Right lobe of liver (tissue), 6 donors: ENCODE results near the gene PFKM. TPM values are rescaled to one million over a fixed set of nuclear protein-coding genes. Genes with fewer than 3 reads are reported as not detected.

Source experiments
- ATAC-seq, 4 donors: fragments of 200-7000 bp; cut with Tn5 transposase; one replicate each; pipeline ENCODE4 v1.9.1; 2020; ENCODE audit warnings: mild to moderate bottlenecking in 4 of 4, moderate library complexity in 4 of 4
- DNase-seq, 3 donors: peaks; one replicate each; pipeline ENCODE4 v3.0.0-alpha.2; 2020
- H3K27ac ChIP-seq, 3 donors: fragments of 200-600 bp; one replicate each; pipeline ENCODE4 v1.8.0; 2022
- H3K27me3 ChIP-seq, 2 donors: fragments of 200-600 bp; one replicate each; pipeline ENCODE4 v1.8.0; 2022
- H3K36me3 ChIP-seq, 4 donors: fragments of 200-600 bp; sonication (generic) in 1 of 4; one replicate each; pipeline versions ENCODE4 v1.5.1 to v1.8.0; 2017 to 2022; ENCODE audit warnings: control low read depth in 1 of 4
- H3K4me1 ChIP-seq, 4 donors: fragments of 200-600 bp; sonication (generic) in 1 of 4; one replicate each; pipeline versions ENCODE4 v1.5.1 to v1.8.0; 2017 to 2022; ENCODE audit warnings: control low read depth in 1 of 4
- H3K4me3 ChIP-seq, 3 donors: fragments of 200-600 bp; one replicate each; pipeline ENCODE4 v1.8.0; 2022
- H3K9me3 ChIP-seq, 4 donors: fragments of 200-600 bp; sonication (generic) in 1 of 4; one replicate each; pipeline versions ENCODE4 v1.5.1 to v1.8.0; 2017 to 2022; ENCODE audit warnings: control low read depth in 1 of 4
- POLR2A ChIP-seq: fragments of 450-650 bp; IDR thresholded peaks from one replicate; pipeline ENCODE4 v1.6.1; 2017; ENCODE audit warnings: antibody characterized with exemption, mild to moderate bottlenecking
- WGBS: methylation state at CpG from one replicate; pipeline ENCODE4 v1.1.6; 2018; ENCODE audit warnings: low coverage, low lambda C conversion rate; ENCODE audit not compliant: insufficient coverage; ENCODE audit errors: missing lambda C conversion rate; 5-methylcytosine and 5-hydroxymethylcytosine counted together
- intact Hi-C, 2 donors: fragments of 100-400 bp; cut with DNase I; formaldehyde crosslinking; loops; one replicate each; pipeline versions ENCODE4 v1.11.2 to v1.14.1; 2022
- total RNA-seq, 6 experiments: library from RNA; depleted of rRNA in 2 of 6; stranded (reverse); fragments of >200 nt in 2 of 6; fragmentation: NEBNext Ultra II Directional in 3 of 6; extraction: Animal tissue kit (Norgen Biotek cat#: 25700) in 3 of 6; gene quantifications; one replicate each; pipeline versions ENCODE4 v1.1.0 to v1.2.4, GENCODE V29; 2016 to 2023
- TF ChIP-seq, protein P1 (sequence below), 4 donors: fragments of 200-600 bp in 3 of 4; fragments of 450-650 bp in 1 of 4; IDR thresholded peaks; one replicate each; pipeline versions ENCODE4 v1.5.1 to v1.8.0; 2016 to 2022; ENCODE audit warnings: antibody characterized with exemption in 4 of 4, mild to moderate bottlenecking in 2 of 4
- donor health status: DM: no; HTN: yes; CAD: no.
- donor health status: DM: no; HTN: no; CAD: no.
- donor health status: DM: no; HTN: no; CAD: no.
- donor health status: DM: no; HTN: yes; CAD: no.
- donor health status: DM: no; HTN: yes; CAD: no.

PFKM gene
- total RNA-seq, 6 experiments from 2014 or later, result 4.6 to 8.9 (median 7.8) TPM

DNA sequence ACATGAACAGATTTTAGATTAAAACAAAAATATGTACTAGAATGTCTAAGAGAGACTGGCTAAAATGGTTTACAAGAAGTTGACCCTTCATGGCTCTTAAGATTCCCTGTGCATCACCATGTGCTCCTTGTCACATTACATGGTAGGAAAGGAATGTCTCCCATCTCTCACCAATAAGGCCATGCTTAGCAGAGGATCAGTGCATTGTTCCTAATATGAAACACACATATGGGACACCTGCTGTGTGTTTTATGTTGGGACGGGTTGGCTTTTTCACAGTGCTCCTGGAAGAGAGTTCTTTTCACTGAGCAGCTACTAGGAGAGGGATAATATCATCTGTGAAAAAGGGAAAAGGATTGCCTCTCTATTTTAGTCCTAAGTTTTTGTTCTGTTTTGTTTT, 9.6 kb downstream of the PFKM start:
- no CpG with 5 or more reads among the region's 1 CpG for WGBS
- intact Hi-C loops, result no loop called here
- Histone ChIP-seq H3K4me1 (no peaks in the 10 kb centered on the region), H3K4me3 (no peak overlapping the region), H3K27me3 (no peaks in the 10 kb centered on the region), H3K27ac (no peak overlapping the region), H3K36me3 (no peaks in the 10 kb centered on the region), H3K9me3 (no peaks in the 10 kb centered on the region)
- TF ChIP-seq, protein P1, sequence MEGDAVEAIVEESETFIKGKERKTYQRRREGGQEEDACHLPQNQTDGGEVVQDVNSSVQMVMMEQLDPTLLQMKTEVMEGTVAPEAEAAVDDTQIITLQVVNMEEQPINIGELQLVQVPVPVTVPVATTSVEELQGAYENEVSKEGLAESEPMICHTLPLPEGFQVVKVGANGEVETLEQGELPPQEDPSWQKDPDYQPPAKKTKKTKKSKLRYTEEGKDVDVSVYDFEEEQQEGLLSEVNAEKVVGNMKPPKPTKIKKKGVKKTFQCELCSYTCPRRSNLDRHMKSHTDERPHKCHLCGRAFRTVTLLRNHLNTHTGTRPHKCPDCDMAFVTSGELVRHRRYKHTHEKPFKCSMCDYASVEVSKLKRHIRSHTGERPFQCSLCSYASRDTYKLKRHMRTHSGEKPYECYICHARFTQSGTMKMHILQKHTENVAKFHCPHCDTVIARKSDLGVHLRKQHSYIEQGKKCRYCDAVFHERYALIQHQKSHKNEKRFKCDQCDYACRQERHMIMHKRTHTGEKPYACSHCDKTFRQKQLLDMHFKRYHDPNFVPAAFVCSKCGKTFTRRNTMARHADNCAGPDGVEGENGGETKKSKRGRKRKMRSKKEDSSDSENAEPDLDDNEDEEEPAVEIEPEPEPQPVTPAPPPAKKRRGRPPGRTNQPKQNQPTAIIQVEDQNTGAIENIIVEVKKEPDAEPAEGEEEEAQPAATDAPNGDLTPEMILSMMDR (IDR thresholded peaks at IDR 0.05), result no peak
- TF ChIP-seq POLR2A, result no peak
- DNase-seq, result no peak
- ATAC-seq, result no peak

DNA sequence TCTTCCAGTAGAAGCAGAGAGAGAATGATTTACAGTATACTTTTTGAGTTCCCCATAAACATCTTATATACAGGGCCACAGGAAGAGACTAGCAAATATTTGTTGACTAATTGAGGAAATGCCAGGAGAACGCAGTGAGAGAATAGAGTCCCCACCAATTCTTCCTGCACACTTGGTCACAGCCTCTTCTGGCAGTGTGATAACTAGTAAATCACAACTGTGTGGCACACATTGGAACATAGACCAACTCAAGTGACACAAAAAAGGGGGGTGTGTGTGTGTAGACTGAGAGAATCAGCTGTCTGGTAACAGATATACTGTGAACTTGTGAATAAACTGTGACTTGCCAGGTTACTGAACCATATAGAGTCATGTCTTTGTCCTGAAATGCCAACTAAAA, 10.2 kb downstream of the PFKM start:
- no peak overlapping the region for H3K27ac ChIP-seq
- H3K9me3 ChIP-seq, result no peaks in the 10 kb centered on the region
- DNase-seq (no peak), ATAC-seq (no peak)
- no peaks in the 10 kb centered on the region for H3K27me3 ChIP-seq
- no peak overlapping the region for H3K4me3 ChIP-seq
- H3K36me3 ChIP-seq, result no peaks in the 10 kb centered on the region
- H3K4me1 ChIP-seq, result no peaks in the 10 kb centered on the region
- TF ChIP-seq, protein P1 (IDR thresholded peaks at IDR 0.05), result no peak
- TF ChIP-seq POLR2A, result no peak
- 67% methylated on average over 1 of the region's 1 CpG for WGBS
- intact Hi-C loops, result no loop called here

DNA sequence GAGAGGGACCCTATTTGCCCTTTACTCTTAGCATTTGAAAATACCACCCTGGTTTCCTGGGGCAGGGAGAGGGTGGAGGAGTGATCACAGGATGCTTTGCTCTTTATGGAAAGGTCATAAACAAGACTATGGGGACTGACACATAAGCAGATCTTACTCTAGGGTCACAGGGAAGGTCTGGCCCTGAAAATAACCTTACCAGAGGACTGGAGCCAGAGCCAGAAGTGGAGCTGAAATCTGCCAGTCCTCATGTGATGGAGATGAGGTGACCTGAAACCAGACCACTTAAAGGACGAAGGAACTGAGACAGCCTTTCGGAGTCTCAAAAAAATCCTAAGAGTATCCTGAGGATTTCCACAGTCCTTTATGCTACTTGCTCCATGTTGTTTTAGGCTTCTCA, 12.4 kb downstream of the PFKM start:
- DNase-seq (no peak), ATAC-seq (no peak)
- Histone ChIP-seq H3K4me3 (no peak overlapping the region), H3K9me3 (no peaks in the 10 kb centered on the region), H3K27me3 (no peaks in the 10 kb centered on the region), H3K4me1 (no peaks in the 10 kb centered on the region), H3K36me3 (no peaks in the 10 kb centered on the region), H3K27ac (no peak overlapping the region)
- TF ChIP-seq, protein P1 (IDR thresholded peaks at IDR 0.05), result no peak
- TF ChIP-seq POLR2A, result no peak
- WGBS, result no CpG with 5 or more reads among the region's 2 CpGs
- intact Hi-C loops, result no loop called here

DNA sequence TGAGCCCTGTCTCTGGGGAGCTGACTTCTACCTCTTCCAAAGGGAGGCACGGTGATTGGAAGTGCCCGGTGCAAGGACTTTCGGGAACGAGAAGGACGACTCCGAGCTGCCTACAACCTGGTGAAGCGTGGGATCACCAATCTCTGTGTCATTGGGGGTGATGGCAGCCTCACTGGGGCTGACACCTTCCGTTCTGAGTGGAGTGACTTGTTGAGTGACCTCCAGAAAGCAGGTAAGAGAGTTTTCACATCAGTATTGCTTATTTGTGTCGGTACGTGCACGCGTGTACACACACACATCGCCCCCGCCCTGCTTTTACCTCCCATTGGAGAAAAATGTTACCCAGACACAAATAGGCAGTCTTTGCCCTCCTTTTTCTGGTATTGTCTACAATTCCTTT, 13.7 kb downstream of the PFKM start:
- DNase-seq, result no peak
- Histone ChIP-seq H3K4me1 (no peaks in the 10 kb centered on the region), H3K27me3 (no peaks in the 10 kb centered on the region), H3K36me3 (no peaks in the 10 kb centered on the region), H3K9me3 (no peaks in the 10 kb centered on the region), H3K4me3 (no peak overlapping the region), H3K27ac (no peak overlapping the region)
- ATAC-seq, result no peak
- 100% methylated on average over 1 of the region's 14 CpGs for WGBS
- intact Hi-C loops, result no loop called here
- TF ChIP-seq, protein P1 (IDR thresholded peaks at IDR 0.05), result no peak
- no peak for TF ChIP-seq POLR2A

DNA sequence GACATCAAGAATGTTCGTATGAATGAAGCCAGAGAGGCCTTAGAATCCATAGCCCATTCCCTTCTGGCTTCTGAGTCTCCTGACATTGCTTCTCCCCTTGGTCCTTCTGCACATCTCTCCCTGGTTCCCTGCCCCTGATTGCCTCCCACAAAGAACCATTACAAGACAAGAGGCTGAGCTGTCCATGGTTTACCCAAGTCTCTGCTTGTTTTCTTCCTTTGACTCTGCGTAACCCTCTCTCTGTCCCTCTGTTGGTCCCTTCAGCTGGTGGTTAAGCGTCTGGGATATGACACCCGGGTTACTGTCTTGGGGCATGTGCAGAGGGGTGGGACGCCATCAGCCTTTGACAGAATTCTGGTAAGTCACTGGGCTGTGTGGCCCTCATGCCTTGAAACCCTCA, 15.9 kb downstream of the PFKM start:
- Histone ChIP-seq H3K27ac (no peak overlapping the region), H3K36me3 (no peaks in the 10 kb centered on the region), H3K4me1 (no peaks in the 10 kb centered on the region), H3K9me3 (no peaks in the 10 kb centered on the region), H3K4me3 (no peak overlapping the region), H3K27me3 (no peaks in the 10 kb centered on the region)
- DNase-seq (no peak), ATAC-seq (no peak)
- intact Hi-C loops, result no loop called here
- TF ChIP-seq, protein P1 (IDR thresholded peaks at IDR 0.05), result no peak
- 100% methylated on average over 4 of the region's 5 CpGs for WGBS
